NCI-H1105 (cell line): ENCODE data around the gene PPP2CA.
A peak's percentile ranks its signal among the peaks of the same experiment; 100 is the strongest.
"Not testable (repeated sequence)": the region's sequence is repeated elsewhere in the genome, so short reads cannot be mapped to it uniquely, and the experiment has no call there.

Experiments used
- DNase-seq: peaks from one replicate; lab custom pipeline; 2025; lab: John Stamatoyannopoulos, UW

Gene PPP2CA

DNA sequence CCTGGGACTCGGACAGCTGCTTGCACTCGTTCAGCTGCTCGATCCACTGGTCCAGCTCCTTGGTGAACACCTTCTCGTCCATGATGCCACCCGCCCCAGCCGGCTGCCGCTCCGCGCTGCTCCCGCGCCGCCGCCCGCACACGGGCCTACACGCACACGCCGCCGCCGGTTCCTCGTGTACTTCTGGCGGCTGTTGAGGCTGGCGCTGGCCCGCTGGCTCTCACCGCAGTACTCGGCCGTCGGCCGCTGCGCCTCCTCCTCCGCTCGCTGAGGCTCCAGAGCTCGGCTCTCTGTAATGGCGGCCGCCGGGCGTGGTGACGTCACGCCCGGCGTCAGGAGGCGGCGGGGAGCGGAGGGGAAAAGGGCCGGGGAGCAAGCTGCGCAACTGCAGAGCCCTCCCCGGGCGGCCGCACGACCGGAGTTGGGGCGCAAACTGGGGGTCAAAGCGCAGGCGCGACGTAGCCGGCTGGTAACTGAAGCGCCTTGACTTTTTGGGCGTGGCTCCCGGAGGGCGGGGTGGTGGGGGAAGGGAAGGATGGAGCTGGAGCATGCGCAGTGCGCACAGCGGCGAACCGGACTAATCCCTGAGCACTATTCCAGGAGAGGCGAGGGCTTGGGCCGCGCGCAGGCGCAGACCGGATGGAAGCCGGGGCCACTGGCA lies at the start of gene PPP2CA:
Gene PPP2CA (minus strand): TSS at position 294 of the 661 bp plus-strand sequence. CDS start 212 bp downstream, at position 82.
- DNase-seq, result peak; percentile 82

DNA sequence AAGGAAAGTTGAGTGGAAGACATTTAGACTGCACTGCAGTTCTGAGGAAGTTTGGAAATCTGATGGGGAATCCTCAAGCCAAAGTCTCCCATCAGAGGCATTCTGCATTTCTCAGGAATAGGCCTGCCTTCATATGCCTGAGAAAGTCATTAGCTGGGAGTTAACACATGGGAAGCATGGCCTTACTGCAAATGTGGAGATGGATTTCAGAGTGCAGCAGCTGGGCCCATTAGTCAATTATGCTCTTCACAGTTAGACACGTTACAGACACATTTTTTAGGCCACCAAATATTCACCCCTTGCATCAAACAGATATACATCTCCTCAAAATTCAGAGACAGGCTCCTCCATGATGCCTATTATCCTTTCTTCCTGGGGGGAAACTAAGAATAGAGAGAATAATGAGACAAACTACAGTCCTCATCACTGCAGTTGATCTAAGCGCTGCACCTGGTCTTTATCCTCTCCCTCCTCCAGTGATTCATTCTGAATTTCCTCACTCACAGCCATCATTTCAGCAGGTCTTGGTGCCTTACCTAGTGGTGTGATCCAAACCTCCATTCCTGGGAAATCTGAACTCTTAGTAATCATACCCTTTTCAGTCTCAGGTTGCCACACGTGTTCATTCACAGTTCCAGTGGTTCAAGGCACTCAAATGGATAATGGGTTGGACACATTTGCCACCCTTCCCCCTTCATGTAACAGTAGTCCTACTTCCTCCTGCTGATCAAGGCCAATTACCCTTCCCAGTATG lies 47.9 kb upstream of the PPP2CA start:
- DNase-seq, result no peak

DNA sequence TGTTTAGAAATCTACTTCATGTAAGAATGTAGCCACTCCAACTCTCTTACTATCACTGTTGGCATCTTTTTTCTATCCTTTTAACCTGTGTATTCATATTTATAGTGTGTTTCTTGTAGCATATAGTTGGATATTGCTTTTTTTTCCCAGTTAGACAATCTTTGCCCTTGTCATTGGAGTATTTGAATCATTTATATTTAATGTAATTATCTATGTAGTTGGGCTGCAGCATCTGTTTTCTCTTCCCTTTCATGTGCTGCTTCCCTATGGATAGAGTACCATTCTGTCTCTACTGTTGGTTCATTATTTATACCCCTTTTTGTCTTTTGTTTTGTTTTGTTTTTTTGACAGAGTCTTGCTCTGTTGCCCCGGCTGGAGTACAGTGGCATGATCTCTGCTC lies 45.2 kb upstream of the PPP2CA start:
- no peak for DNase-seq

DNA sequence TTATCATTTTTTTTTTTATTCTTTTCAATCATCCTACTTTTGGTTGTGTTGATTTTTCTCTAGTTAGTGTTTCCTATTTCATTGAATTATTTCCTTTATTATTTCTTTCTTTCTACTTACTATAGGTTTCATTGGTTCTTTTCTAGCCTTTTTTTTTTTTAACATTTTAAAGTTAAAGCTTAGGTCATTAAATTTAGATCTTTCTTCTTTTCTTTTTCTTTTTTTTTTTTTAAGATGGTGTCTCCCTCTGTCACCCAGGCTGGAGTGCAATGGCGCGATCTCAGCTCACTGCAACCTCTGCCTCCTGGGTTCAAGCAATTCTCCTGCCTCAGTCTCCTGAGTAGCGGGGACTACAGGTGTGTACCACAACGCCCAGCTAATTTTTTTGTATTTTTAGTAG lies 43.0 kb upstream of the PPP2CA start:
- no peak for DNase-seq

DNA sequence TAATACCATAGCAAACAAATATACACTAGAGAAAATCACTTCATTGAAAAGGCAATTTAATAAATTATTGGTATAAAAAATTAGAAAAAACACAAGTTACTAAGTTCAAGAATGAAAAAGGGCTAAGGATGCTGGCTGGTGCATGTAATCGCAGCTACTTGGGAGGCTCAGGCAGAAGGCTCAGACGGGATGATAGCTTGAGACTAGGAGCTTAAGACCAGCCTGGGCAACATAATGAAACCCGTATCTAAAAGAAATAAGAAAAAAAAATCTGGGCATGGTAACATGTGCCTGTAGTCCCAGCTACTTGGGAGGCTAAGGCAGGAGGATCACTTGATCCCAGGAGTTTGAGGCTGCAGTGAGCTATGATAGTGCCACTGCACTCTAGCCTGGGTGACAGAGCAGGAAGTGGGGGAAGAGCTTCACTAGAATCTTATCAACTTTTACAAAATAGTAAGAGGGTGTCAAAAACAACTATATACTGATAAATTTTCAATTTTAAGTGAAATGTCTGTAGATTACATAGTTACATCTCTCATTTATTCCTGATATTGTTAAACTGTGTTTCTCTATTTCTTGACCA lies 42.2 kb upstream of the PPP2CA start:
- DNase-seq, result no peak

DNA sequence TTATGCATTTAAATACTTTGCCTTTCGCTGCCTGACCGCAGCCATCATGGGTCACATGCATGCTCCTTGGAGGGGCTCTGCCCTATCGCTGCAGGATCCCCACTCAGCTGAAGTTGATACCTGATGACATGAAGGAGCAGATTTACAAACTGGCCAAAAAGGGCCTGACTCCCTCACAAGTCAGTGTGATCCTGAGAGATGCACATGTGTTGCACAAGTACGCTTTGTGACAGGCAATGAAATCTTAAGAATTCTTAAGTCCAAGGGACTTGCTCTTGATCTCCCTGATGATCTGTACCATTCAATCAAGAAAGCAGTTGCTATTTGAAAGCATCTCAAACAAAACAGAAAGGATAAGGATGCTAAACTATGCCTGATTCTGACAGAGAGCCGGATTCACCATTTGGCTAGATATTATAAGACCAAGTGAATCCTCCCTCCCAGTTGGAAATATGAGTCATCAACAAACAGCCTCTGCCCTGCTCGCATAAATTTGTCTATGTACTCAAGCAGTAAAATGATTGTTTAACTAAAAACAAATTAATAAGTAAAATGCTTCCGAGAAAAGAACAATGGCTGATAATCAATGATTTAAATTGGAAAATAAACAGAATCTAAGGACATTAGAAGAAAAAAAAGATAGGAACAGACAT lies 41.6 kb upstream of the PPP2CA start:
- no peak for DNase-seq

DNA sequence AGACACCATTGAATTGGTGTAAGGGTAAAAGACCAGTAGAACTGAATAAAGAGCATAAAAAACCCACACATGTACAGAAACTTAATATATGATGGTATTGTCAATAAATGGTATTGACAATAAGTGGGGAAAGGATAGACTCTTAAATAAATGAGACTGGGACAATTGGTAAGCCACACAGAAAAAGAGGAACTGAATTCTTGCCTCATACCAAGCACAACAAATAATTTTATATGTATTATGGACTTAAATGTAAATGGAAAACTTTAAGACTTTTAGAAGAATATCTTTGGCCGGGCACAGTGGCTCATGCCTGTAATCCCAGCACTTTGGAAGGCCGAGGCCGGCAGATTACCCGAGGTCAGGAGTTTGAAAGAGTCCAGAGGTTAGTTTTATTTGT lies 37.9 kb upstream of the PPP2CA start:
- DNase-seq, result no peak

DNA sequence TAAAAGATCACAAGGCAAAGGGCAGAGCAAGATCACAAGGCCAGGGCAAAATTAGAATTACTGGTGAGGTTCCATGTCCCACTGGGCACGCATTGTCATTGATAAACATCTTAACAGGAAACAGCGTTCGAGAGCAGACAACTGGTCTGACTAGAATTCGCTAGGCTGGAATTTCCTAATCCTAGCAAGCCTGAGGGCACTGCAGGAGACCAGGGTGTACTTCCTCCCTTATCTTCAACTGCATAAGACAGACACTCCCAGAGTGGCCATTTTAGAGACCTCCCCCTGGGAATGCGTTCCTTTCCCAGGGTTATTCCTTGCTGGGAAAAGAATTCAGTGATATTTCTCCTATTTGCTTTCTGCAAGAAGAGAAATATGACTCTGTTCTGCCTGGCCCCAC lies 36.8 kb upstream of the PPP2CA start:
- not testable (repeated sequence) for DNase-seq

DNA sequence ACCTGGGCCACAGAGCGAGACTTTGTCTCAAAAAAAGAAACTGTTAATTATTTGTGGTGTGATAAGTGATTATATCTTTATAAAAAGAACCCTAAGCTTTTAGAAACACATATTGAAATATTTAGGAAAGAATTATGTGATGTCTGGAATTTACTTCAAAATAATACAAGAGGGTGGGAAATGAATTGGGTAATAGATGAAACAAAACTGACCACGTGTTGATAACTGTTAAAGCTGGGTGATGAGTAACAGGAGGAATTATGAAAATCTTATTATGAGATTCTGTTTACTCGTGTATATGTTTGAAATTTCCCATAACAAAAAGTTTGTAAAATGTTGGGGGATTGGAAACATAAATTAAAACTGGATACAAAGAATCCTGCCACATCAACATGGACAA lies 33.0 kb upstream of the PPP2CA start:
- DNase-seq, result no peak

DNA sequence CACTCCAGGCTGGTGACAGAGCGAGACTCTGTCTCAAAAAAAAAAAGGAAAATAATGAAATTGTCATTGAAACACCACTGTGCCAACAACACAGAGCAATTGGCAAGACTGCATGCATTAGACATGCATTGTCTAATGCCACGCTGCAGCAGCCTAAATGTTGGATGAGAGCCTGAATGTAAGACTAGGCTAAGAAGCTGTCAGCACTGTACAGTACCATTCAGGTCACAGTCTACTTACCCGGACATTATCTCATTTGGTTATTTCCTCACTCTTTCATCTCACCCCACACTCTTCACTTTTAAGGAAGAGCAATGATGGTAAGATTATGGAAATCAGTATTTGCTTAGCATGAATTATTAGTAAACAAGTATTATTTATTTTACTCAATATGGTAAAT lies 31.3 kb upstream of the PPP2CA start:
- DNase-seq, result no peak

DNA sequence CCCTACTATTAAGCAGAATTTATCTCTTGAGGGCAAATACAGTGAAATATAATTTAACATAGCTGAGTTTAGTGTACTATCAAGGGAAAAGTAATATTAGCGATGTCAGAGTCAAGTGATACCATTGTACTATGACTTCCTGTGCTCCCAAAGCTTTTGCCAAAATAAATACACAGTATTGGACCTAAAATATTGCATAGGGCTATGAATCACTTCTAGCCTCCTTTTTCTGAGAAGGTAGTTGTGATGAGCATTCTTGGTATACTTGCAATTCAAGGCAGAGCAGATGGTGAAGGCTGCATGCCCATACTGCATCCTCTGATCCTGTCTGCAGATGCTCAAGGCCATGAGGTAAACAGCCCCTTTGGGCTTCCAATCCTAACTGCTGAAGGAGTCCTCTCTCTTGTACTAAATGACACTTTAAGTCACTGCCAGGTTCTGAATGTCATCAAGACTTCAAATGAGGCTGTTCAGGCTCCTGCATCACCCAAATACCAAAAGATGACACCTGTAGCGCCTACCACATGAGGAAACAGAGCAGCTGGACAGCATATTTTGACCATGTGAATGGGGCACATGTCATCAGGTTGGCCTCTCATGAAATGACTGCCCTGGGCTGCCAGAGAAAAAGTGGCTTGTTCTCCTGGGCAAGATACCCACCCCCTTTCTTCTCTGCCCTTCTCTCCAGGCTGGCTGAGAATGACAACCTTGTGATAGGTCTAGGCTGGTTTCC lies 29.7 kb upstream of the PPP2CA start:
- no peak for DNase-seq

DNA sequence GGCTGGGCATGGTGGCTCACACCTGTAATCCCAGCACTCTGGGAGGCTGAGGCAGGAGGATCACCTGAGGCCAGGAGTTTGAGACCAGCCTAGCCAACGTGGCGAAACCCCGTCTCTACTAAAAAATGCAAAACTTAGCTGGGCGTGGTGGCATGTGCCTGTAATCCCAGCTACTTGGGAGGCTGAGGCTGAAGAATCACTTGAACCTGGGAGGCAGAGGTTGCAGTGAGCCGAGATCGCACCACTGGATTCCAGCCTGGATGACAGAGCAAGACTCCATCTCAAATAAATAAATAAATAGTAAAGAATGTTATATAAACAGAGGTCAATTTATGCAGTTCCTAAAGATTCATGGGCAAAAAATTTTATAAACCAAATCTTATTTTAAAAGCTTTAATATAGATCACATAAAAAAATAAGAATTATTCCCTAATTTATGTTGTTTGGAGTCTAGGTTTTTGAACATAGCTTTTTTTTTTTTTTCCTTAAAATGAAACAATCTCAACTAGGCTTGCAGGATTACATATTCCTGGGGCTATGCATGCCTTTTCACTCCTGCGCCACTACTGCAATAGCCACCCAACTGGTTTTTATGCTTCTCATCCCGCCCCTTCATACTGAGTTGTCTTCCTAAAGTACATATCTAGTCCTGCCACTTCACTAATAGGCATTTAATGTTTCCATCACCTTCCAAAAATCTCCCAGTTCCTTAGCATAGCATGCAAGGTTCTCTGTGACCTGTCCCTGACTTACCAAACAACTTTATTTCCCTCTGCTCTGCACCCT lies 27.7 kb upstream of the PPP2CA start:
- not testable (repeated sequence) for DNase-seq

DNA sequence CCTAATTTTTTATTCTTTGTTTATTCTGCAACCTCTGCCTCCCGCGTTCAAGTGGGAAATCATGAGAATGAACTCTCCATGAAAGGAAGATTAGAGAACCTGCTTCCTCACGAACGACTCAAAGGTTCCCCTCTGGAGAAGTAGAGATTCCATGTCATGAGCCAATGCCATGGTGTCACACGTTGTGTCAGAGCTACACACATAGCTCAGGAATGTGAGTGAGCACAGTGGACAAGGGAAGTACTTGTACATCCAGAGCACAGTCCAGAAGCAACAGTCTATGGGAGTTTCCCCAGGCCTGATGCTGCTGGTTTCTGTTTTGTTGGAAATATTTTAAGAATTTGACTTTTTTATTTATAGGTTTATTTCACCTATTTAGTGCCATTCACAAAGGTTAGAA lies 26.8 kb upstream of the PPP2CA start:
- no peak for DNase-seq

DNA sequence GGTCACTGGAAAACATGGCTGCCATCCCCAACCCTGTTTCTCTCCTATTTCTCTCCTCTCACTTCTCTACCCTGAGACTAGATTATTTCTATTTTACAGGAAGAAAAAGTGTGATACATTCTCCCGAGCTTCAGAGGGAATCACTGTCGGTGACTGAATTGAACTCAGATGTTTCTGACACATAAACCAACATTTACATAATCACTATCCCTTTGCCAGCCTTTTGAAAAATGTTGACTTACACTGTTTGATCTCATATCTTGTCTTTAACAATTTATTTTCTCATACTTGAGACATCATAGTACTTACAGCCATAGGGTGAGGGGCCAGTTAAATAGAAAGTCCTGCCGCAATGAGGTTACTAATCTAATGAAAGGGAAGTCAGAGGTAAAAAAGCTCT lies 25.1 kb upstream of the PPP2CA start:
- no peak for DNase-seq

DNA sequence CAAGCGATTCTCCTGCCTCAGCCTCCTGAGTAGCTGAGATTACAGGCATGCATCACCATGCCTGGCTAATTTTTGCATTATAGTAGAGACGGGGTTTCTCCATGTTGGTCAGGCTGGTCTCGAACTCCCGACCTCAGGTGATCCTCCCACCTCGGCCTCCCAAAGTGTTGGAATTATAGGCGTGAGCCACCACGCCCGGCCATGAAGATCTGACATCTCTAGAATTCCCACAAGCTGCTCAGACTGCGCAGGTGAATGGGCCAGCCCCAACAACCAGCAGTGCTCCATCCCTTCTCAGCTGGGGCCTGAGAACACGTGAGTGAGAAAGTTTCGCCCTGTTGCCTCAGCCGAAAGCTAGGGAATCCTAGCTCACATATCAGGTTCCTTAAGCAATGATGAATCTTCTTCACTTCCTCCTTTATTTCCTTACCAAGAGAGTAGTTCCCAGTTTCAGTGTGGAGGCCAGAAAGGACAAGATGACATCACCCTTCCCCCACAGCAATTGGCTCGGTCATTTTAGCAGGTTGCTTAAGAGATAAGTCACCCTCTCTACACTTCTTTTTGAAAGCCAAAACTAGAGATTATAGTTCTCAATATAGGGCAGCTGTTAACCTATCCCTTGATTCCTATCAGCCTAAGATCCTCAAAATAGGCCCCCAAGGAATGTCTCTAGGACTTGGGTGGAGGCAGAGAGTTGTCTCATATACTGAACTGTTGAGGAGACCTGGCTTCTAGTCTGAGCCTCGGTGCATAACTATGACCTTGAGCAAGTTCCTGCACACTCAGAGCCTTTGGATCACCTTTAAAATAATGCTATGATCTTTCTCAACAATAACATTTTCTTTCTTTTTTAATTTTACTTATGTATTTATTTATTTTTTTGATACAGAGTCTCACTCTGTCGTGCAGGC lies 23.9 kb upstream of the PPP2CA start:
- DNase-seq, result no peak

DNA sequence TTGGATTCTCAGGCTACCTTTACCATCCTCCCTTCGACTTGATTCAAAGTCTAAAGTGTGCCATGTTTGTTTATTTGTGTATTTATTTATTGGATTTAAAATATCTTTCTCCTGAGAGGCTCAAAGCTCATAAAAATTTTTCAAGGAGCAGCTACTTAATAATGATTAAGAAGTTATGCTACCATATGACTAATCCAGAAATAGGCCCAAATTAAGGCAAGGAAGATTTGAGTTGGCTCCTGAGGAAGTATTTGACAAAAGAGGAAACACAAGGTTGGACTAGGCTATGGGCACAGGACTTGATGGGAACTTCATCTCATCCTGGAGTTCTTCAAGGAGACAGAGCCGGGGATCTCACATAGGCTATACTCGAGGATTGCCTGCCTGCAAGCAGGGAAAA lies 22.4 kb upstream of the PPP2CA start:
- no peak for DNase-seq

DNA sequence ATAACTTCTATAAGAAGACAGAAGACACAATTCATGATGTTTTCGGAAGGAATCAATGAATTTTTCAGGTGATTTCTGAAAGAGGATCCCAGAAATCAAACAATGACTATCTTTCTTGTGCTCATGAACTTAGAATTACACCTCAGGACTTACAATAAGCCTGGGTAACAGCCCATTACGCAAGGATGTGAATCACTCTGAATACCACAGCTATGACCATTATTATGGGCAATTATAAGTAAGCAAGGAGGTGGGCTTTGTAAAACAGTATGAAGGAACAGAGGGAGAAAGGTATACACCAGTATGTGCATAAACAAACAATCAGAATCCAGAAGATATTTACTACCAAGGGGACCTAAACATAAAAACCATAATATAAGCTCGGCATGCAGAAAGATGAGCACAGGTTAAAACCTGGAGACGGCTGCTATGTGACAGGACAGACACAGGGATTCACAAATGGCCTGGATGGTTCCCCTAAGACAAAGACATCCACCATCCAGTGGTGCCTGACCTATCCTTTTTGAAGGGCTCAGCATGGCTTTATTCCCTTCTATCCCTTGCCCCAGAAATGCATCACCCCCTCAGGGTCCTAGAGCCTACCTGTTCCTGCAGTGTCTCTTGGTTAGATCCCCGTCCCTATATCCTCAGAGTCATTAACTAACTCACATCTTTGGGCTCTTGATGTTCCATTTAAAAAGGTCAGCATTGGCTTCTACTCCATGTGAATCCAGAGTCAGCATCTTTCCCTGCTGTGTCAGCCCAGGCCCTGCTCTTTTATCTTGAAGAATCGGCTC lies 21.8 kb upstream of the PPP2CA start:
- DNase-seq, result no peak

DNA sequence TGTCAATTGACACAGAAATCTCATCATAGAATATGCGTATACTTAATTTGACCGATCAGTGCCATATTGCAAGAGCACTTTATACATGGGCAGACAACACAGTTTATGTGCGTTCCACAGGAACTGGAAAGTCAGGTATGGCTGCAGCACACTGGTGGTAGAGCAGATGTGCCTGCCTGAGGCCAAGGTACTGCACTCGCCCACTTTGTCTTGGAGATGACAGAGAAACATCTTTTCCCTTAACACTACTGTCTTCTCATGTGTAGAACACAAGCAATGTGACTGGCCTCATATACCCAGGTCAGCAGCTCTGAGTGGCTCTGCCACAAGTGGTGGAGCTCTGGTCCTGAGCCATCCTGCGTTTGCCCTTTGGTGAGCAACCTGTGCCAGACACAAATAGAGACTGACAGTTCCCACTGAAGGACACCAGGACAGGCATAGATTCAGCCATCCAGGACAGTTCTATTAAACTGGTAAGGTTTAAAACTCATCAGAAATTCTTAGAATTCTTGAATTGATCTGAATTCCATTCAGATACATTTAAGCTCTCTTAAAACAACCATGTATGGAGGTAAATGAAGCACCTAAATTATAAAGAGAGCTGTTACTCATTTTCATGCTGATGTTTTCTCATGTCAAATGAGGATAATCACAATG lies 21.0 kb upstream of the PPP2CA start:
- no peak for DNase-seq

DNA sequence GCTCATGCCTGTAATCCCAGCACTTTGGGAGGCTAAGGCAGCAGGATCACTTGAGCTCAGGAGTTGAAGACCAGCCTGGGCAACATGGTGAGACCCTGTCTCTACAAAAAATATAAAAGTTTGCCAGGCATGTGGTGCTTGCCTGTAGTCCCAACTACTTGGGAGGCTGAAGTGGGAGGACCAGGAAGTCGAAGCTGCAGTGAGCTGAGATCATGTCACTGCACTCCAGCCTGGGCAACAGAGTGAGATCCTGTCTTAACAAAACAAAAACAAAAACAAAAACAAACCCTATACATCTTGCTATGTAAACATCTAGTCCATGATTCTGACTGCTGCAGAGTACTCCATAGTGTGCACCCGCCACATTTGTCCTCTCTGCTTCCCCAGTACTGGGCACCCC lies 19.8 kb upstream of the PPP2CA start:
- no peak for DNase-seq
